HG02870 (cell line): ENCODE data around the gene HINFP.
"Not testable (repeated sequence)": the region's sequence is repeated elsewhere in the genome, so short reads cannot be mapped to it uniquely, and the experiment has no call there.

Experiments used
- ATAC-seq: cut with Tn5 transposase; IDR thresholded peaks from one replicate; pipeline ENCODE4 v1.9.1; 2021; ENCODE audit warnings: mild to moderate bottlenecking, moderate library complexity; ENCODE audit not compliant: unreplicated experiment

HINFP gene

DNA sequence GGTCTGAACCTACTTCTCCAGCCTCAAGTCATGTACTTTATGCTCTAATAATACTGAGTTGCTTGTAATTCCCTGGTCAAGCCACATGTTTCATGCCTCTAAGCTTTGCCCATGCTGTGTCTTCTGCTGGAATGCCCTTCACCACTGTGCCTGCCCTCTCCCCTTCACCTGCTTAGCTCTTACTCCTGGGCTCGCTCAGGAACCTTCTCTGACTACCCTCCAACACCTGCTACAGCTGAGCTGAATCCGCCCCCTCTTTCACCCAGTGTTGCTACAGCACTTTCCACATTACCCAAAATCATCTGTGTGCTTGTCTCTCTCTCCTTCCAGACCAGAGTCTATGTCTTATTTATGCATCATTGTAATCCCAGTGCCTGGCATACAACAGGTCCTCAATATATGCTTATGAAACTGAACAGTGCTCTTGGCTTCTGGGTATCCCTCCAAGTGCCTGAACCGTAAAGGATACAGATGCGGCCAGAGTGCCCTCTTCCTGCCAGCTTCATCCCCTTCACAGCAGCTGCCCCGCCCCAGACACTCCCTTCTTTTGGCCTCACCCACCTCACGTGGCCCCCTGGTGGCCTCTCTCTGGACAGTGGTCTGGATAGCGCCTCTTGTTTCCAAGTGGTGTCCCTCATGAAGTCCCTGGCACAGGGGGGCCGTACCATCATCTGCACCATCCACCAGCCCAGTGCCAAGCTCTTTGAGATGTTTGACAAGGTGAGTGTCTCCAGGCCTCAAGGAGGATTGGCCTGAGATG is 34.5 kb downstream of the HINFP start:
- ATAC-seq = no peak

DNA sequence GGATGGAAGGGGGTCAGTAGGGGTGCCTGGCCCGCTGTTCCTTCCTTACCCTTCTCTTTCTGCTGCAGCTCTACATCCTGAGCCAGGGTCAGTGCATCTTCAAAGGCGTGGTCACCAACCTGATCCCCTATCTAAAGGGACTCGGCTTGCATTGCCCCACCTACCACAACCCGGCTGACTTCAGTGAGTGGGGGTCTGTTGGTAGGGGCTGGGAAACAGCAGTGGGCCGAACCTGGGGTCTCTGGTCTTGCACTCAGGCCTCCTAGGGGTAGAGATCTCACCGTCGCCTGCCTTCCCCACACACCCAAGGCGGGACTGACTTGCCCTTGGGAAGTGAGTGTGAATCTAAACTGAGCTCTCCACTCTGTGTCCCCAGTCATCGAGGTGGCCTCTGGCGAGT is 35.1 kb downstream of the HINFP start:
- no peak for ATAC-seq

DNA sequence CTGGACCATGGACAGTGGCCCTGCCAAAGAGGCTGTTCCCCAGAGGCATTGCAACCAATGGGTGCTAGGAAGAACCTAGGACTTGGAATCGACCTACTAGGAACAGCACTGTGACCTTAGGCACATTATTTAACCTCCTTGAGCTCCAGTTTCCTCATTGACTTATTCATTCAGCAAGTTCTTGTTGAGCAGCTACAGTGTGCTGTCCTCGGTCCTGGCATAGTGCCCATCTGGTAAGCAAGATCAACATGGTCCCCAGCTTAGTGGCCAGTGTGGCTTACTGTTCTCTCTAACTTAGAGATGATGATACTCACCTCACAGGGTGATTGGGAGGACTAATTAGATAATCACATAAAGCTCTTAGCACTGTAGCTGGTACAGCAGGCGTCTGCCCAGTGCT is 35.7 kb downstream of the HINFP start:
- no peak for ATAC-seq

DNA sequence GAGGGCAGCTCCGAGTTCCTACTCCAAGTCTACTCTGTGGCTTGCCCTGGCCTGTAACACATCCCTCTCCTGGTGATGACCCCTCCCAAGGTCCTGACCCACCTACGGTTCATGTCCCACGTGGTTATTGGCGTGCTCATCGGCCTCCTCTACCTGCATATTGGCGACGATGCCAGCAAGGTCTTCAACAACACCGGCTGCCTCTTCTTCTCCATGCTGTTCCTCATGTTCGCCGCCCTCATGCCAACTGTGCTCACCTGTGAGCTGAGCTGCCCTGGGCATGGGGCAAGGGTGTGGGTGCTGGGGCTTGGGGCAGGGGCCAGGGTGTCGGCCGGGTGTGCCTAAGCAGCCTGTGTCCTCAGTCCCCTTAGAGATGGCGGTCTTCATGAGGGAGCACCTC is 37.1 kb downstream of the HINFP start:
- ATAC-seq = no peak

DNA sequence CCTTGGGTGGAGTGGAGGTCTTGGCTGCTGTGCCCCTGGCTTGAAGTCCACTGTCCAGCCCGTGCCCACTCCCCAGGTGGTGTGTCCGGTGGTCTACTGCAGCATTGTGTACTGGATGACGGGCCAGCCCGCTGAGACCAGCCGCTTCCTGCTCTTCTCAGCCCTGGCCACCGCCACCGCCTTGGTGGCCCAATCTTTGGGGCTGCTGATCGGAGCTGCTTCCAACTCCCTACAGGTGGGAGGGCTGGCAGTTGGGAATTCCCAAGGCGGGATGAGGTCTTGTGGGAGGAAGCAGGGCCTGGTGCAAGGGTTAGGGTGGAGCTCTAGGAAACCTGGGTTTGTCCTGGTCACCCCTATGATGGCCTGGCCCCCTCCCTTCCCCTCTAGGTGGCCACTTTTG is 38.8 kb downstream of the HINFP start:
- ATAC-seq = no peak

DNA sequence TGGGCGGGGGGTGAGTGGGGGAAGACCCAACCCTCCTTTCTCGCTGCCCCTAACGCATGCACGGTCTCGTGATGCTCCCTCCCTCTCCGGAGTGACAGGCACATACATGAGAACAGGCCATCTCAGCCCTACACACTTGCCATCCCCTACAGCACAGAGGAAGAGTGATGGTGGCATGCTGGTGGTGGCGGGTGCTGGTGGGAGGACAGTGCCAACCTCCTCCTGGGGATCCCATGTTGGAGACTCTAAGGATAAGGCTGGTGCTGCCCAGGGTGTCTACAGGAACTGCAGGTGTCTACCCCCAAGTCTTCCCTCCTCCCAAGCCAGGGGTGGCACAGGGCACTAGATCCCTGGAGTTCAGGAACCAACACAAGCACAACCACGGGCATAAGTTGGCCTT is 40.5 kb downstream of the HINFP start:
- ATAC-seq = no peak

DNA sequence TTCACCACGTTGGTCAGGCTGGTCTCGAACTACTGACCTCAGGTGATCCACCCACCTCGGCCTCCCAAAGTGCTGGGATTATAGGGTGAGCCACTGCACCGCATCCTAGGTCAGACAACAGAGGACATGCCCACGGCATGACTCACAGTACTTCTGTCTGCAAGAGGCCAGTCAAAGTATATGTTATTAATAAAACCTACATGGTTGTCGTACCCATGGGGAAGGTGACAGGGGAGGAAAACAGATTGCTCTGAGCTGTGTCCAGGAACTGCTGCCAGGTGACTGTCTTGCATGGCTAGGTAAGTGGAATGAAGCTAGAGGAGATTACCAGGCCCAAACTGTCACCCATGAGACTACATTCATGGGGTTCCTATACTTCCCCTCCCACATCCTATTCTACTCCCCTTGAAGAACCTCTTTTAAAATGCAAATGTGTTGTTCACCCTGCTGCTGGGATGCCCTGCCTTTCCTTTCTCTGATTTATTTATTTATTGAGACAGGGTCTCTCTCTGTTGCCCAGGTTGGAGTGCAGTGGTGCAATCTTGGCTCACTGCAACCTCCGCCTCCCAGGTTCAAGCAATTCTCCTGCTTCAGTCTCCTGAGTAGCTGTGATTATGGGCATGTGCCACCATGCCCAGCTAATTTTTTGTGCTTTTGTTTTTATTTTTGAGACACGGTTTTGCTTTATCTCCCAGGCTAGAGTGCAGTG is 45.1 kb downstream of the HINFP start:
- no peak for ATAC-seq

DNA sequence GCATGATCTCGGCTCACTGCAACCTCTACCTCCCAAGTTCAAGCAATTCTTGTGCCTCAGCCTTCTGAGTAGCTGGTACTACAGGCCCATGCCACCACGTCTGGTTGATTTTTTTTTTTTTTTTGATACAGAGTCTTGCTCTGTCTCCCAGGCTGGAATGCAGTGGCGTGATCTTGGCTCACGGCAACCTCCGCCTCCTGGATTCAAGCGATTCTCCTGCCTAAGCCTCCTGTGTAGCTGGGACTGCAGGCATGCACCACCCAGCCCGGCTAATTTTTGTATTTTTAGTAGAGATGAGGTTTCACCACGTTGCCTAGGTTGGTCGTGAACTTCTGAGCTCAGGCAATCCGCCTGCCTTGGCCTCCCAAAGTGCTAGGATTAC is 45.7 kb downstream of the HINFP start:
- not testable (repeated sequence) for ATAC-seq

DNA sequence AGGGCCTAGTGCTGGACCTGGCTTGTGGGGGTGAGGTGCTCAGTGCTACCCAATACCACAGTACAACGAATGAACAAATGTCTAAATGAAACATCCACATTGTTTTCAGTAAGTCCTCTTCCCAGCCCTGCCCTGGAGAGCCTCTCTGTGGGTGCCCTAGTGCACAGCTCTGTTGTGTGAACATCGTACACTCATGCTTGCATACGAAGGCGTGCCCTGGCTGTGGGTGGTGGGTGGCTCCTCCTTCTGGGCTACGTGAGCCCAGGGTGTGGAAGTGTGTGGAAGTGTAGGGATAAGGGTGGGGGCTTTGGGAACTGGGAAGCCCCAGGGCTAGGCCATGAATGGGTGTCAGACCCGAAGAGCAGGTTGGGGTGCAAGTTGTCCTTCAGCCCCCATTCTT is 46.6 kb downstream of the HINFP start:
- ATAC-seq = no peak

DNA sequence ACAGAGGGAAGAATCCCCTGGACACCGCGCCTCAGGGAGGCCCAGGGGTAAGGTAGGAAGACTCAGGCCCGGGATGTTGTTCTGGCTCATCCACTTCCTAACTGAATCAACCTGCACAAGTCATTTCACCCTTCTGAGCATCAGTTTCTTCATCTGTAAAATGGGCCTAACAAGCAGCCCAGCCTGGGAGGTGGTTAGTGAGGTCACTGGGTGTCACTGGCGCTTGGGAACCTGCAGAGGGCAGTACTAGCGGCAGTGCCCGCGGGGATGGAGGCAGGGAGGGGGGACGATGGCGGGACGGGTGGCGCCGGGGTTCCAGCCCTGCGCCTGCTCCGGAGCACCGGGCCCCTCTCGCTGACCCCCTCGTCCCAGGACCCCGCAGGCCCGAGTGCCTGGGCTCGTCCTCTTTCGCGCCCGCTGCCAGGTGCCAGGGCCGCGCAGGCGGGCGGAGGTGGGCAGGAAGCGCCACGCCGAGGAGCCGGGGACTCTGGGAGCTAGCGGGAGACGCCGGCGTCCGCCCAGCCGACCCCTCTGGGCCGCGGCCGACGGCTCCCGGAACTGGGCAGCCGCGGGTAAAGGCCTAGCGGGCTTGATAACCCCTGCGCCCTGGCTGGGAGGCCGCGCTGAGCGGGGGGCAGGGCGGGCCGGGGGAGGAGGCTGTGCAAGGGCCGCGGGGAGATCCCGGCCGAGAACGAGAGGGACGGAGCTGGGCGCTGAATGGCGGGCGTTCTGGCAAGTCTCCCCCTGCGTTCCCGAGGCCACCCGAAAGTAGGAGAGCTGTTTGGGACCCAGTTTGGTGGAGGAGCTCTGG is 47.3 kb downstream of the HINFP start, which contains the start of gene NLRX1:
Gene NLRX1 (plus strand): TSS at position 255 of the 811 bp plus-strand sequence. CDS start 2,679 bp downstream, outside the sequence.
- peak; percentile 82 for ATAC-seq

DNA sequence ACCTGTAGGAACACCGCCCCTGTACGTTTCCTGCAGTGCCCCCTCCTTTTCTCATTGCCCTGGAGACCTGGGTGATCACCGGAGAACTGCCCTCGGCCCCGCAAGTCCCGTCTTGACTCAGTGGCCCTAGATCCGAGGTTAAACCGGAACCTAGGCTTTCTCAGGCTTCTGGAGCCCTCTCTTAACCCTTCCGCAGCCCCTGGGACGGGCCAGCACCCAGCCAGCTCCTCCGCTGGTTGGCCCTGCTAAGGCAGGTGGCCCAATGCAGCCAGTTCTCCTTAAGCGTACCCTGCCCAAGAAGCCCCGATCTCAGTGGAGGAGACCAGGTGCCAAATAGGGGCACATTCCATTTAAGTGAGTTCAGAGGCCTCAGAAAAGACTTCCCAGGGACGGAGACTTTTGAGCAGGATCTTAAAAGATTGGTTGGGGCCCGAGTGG is 47.9 kb downstream of the HINFP start:
- peak; percentile 15 for ATAC-seq

DNA sequence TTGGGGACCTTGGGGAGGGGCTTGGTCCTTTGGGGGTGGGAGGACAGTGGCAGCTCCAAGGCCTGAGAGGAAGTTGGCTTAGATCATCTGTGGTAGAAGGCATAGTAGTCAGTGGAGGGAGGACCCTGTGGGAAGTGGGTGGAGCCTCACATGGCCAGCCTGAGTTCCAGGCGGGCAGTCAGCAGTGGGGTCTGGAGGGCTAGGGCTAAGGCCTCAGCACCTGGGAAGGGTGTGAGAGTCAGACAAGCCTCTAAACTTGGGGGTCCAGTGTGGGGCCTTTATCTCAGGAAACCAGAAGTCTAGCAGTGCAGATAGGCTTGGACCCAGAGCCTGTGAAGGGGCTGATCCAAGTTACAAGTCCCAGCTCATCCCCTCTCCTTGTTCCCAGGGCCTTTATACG is 51.1 kb downstream of the HINFP start:
- ATAC-seq = no peak

DNA sequence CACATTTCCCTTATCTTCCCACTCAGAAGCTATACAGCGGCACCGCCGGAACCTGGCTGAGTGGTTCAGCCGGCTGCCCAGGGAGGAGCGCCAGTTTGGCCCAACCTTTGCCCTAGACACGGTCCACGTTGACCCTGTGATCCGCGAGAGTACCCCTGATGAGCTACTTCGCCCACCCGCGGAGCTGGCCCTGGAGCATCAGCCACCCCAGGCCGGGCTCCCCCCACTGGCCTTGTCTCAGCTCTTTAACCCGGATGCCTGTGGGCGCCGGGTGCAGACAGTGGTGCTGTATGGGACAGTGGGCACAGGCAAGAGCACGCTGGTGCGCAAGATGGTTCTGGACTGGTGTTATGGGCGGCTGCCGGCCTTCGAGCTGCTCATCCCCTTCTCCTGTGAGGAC is 52.1 kb downstream of the HINFP start:
- no peak for ATAC-seq

DNA sequence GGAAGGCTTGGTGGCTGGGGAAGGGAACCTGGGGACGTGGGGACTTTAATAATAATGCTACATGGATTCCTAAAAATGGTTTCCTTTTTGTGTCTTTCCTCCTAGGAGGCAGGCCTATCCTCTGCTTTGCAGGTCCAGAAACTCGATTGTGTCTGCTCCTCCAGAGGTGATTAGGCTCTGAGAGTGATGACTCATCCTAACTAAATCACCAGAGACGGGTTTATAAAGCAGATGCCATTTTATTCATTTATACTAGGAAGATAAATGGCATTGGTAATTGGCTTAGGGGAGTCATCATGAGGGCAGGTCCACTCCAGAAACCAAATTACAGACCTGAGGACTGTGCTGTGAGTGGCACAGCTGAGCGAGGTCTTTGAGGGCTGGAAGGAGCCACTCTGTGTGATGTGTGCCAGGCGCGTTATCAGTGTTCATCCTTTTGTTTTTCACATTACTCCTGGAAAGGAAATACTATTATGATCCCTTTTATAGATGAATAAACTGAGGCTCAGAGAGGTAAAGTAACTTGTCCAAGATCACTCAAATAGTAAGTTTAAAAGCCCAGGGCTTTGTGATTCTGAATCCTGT is 54.2 kb downstream of the HINFP start:
- no peak for ATAC-seq

DNA sequence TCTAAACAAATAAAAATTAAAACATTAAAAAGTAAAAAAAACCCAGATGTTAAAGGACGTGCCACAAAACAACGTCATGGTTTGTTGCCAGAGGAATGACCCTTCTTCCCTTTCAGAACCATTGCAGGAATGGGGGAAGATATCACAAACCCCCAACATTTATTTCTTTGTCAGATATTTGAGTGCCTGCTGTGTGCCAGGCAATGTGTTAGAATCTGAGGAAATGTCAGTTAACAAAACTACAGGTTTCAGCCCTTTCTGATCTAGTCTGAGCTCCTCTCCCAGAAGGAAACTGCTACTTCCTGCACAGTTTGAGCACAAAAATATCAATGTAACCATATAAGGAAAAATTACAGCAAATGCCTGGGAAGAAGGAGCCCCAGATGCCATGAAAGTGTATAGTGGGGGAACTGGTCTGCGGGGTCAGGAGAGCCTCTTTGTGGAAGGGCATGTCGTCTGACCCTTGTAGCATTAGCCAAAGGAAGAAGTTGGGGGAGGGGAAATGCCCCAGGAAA is 56.8 kb downstream of the HINFP start:
- ATAC-seq = no peak

DNA sequence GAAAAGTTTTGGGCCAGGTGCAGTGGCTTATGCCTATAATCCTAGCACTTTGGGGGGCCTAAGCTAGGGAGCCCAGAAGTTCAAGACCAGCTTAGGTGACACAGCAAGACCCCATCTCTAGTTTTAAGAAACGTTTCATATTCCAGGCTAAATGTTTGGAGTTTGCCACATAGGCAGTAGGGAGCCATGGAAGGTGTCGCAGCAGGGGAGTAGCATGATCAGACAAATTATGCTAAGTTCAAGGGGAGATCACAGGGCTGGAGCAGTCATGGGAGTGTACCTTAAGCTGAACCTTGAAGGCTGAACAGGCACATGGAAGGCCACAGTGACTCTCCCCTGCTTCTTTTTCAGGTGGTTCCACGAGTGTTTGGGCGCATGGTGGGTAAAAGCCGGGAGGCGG is 58.0 kb downstream of the HINFP start:
- no peak for ATAC-seq

DNA sequence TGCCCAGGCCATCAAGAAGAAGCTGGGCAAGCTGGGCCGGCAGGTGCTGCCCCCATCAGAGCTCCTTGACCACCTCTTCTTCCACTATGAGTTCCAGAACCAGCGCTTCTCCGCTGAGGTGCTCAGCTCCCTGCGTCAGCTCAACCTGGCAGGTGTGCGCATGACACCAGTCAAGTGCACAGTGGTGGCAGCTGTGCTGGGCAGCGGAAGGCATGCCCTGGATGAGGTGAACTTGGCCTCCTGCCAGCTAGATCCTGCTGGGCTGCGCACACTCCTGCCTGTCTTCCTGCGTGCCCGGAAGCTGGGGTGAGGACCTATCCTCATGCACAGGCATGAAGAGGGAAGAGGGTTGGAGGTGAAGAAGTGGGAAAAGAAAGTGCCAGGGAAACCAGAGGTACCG is 58.6 kb downstream of the HINFP start:
- ATAC-seq = no peak

DNA sequence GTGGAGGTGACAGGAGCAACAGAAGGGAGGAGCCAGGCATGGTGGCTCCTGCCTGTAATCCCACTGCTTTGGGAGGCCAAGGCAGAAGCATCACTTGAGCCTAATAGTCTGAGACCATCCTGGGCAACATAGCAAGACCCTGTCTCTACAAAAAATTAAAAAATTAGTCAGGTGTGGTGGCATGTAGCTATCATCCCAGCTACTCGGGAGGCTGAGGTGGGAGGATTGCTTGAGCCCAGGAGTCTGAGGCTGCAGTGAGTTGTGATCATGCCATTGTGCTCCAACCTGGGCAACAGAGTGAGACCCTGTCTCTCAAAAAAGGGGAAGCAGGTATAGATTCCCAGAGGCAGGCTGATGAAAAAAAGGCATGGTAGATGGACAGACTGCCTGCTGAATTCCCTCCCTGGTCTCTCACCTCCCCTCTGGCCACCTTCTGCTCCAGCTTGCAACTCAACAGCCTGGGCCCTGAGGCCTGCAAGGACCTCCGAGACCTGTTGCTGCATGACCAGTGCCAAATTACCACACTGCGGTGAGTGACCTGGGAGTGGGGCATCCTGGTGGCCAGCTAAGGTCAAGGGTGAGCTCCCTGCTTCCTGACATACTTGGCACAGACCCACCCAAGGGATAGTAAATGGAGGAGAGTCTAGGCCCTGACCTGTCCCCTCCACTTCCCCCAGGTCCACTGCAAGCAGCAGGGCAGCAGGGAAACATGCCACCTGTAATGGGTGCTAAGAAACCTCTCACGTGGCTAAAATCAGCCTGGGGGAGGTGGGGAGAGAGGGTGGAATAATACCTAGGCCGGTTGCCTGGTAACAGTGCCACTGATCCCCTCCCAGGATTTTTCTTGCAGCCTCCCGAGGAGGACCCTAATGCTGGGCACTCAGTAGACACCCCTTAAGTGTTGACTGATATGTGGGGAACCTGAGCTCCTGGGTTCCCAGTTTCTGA is 59.6 kb downstream of the HINFP start:
- no peak for ATAC-seq

DNA sequence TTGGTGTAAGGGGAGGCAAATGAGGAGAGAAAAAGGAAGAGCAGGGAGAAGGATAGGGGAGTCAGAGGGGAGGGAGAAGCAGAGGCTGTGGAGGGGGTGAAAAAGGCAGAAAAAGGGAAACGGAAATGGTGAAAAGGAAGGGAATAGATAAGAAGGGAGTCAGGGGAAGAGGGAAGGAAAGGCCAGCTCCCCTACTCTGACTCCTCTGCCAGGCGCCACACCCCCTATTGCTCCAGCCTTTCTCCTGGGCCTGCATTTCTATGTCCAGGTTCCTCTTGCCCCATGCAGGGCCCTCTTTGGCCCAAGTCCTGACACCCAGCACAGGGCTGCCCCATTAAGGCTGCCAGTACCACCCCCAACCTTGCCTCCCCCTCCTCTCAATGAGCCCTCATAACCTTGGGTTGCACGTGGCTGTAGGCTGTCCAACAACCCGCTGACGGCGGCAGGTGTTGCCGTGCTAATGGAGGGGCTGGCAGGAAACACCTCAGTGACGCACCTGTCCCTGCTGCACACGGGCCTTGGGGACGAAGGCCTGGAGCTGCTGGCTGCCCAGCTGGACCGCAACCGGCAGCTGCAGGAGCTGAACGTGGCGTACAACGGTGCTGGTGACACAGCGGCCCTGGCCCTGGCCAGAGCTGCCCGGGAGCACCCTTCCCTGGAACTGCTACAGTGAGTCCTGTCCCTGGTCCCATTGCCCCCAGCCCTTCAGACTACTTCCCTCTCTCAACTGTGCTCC is 60.5 kb downstream of the HINFP start:
- no peak for ATAC-seq
